HepG2 (cell line): ENCODE data around the gene ENO2. TPM values are rescaled to one million over a fixed set of nuclear protein-coding genes. Genes with fewer than 3 reads are reported as not detected.

ENCODE experiments used
- AFF4 ChIP-seq: sonication (generic); formaldehyde crosslinking; IDR thresholded peaks from 2 replicates; pipeline ENCODE4 v1.4.0; 2020; ENCODE audit warnings: missing genetic modification reagents
- PHF20 ChIP-seq: sonication (generic); formaldehyde crosslinking; IDR thresholded peaks from 2 replicates; pipeline ENCODE4 v1.5.0; 2020; ENCODE audit warnings: mild to moderate bottlenecking, missing genetic modification reagents
- RFXANK ChIP-seq: IDR thresholded peaks from 2 replicates; pipeline ENCODE4 v1.6.1; 2016
- SAFB2 ChIP-seq: sonication (generic); formaldehyde crosslinking; IDR thresholded peaks from 2 replicates; pipeline ENCODE4 v1.5.1; 2020; ENCODE audit warnings: missing genetic modification reagents, low read depth, mild to moderate bottlenecking, borderline replicate concordance
- TCF7 ChIP-seq: sonication (generic); IDR thresholded peaks from 2 replicates; pipeline ENCODE4 v1.6.1; 2016; ENCODE audit warnings: antibody characterized with exemption, low read depth
- ZFYVE20 ChIP-seq: sonication (generic); formaldehyde crosslinking; IDR thresholded peaks from 2 replicates; pipeline ENCODE4 v1.8.0; 2023; ENCODE audit warnings: low read depth, mild to moderate bottlenecking, moderate library complexity, missing genetic modification reagents, borderline replicate concordance
- ZNF256 ChIP-seq: sonication (generic); formaldehyde crosslinking; conservative IDR thresholded peaks from 2 replicates; pipeline ENCODE4 v1.4.0; 2020; ENCODE audit warnings: missing genetic modification reagents
- ZNF318 ChIP-seq: sonication (generic); formaldehyde crosslinking; IDR thresholded peaks from 2 replicates; pipeline ENCODE4 v1.4.0; 2020; ENCODE audit warnings: mild to moderate bottlenecking, missing genetic modification reagents
- ZNF549 ChIP-seq: sonication (generic); formaldehyde crosslinking; IDR thresholded peaks from 2 replicates; pipeline ENCODE4 v1.5.0; 2020; ENCODE audit warnings: missing genetic modification reagents
- ZNF691 ChIP-seq: sonication (generic); formaldehyde crosslinking; IDR thresholded peaks from 2 replicates; pipeline ENCODE4 v1.4.0; 2020; ENCODE audit warnings: missing genetic modification reagents, low read depth, mild to moderate bottlenecking, borderline replicate concordance
- ZNF883 ChIP-seq: sonication (generic); formaldehyde crosslinking; IDR thresholded peaks from 2 replicates; pipeline ENCODE4 v1.5.1; 2020; ENCODE audit warnings: mild to moderate bottlenecking, missing genetic modification reagents; ENCODE audit errors: not compliant biosample characterization
- ZSCAN5A ChIP-seq: sonication (generic); formaldehyde crosslinking; IDR thresholded peaks from 2 replicates; pipeline ENCODE4 v1.8.0; 2022; ENCODE audit warnings: mild to moderate bottlenecking, missing genetic modification reagents, borderline replicate concordance
- polyA plus RNA-seq, 8 experiments: library from polyadenylated mRNA; depleted of rRNA in 3 of 8; stranded (reverse) in 7 of 8; unstranded in 1 of 8; fragments of >200 nt; fragmentation: Illumina TruSeq in 4 of 8; extraction: Trizol in 4 of 8; gene quantifications; 2 replicates each; pipeline versions ENCODE4 v1.2.1 to v1.2.3, GENCODE V29; 2011 to 2016; ENCODE audit warnings: low read depth in 4 of 8, missing spikeins in 1 of 8, mixed read lengths in 1 of 8; ENCODE audit not compliant: insufficient read depth in 1 of 8
- total RNA-seq, 5 experiments: library from RNA; depleted of rRNA; stranded (reverse); fragments of >200 nt; fragmentation: Illumina TruSeq; extraction: Trizol; gene quantifications; 2 replicates each; pipeline ENCODE4 v1.2.3, GENCODE V29; 2016; ENCODE audit warnings: low read depth in 1 of 5

The ENO2 gene
- total and polyA plus RNA-seq, 2 of the 13 experiments (the other 11 are each of a cell fraction or from before 2014, with no cell fraction given): 19.3 to 136 TPM

- TF ChIP-seq ZSCAN5A (CRISPR knock-in tag): peak; percentile 93
- no peak for TF ChIP-seq TCF7
- TF ChIP-seq ZNF883: no peak
- TF ChIP-seq ZNF318 (CRISPR knock-in tag): no peak
- TF ChIP-seq ZNF256: peak; percentile 28; the same call in 1 of the 2 replicates
- TF ChIP-seq ZNF549: no peak
- peak; percentile 98 for TF ChIP-seq AFF4
- peak; percentile 87; the same call in 1 of the 2 replicates for TF ChIP-seq RFXANK
- peak; percentile 32; the same call in 1 of the 2 replicates for TF ChIP-seq ZFYVE20 (CRISPR knock-in tag)
- no peak; the same call in 1 of the 2 replicates for TF ChIP-seq ZNF691 (CRISPR knock-in tag)
- no peak for TF ChIP-seq PHF20 (CRISPR knock-in tag)
- peak; percentile 67; the same call in 1 of the 2 replicates for TF ChIP-seq SAFB2 (CRISPR knock-in tag)
Measured at GRCh38 chr12:6943722-6944380, 29.5 kb downstream of the ENO2 start, which contains the start of the genes C12orf57 and RNU7-1 (continued).
